HG02840 (cell line): ENCODE results near the gene PTHLH.

Source experiments
- ATAC-seq: cut with Tn5 transposase; IDR thresholded peaks from one replicate; pipeline ENCODE4 v1.9.1; 2021; ENCODE audit warnings: mild to moderate bottlenecking, moderate library complexity, moderate number of reproducible peaks; ENCODE audit not compliant: unreplicated experiment, low FRiP score

The PTHLH gene

DNA sequence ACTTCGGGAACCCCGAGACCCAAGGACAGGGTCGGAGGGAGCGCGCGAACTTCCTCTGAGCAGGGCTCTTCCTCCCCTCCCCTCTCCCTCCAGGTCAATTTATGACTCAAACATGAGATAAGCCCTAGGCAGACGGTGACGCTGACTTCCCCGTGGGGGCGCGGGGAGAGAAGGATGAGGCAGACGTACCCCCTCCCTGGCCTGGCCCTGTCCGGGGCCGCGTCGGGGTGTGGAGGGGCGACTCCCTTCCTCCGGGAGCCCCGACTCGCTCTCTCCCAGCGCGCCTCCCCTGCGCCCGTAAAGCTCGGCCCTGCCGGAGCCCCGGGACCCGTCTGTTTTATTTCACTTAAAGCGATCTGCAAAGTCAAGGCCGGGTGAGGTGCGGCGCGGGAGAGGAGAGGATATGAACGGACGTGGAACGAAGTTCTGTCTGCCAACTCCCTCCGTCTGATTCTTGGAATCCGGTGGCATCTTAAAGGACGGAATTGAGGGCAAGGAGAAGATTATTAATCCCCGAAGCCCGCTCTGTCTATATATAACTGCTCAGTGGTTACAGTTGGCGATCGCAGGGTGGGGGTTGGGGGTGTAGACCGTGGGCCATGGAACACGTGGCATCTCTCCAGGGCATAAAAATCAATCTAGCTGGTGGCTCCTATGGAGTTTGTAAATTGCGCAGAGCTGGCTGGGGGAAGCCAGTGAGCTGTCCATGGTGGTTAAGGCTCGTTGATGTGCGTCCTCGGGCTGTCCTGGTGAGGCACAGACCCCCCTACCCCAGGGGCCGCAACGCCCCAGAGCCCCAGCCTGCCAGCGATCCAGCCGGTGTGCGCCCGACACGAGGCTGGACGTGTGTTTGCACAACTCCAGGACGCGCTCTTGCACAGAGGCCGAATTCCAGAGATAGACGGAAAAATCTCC, 2.9 kb upstream of the PTHLH start:
- no peak for ATAC-seq

- ATAC-seq: no peak
Observed at GRCh38 chr12:27974735-27975221, 2.2 kb upstream of the PTHLH start.

DNA sequence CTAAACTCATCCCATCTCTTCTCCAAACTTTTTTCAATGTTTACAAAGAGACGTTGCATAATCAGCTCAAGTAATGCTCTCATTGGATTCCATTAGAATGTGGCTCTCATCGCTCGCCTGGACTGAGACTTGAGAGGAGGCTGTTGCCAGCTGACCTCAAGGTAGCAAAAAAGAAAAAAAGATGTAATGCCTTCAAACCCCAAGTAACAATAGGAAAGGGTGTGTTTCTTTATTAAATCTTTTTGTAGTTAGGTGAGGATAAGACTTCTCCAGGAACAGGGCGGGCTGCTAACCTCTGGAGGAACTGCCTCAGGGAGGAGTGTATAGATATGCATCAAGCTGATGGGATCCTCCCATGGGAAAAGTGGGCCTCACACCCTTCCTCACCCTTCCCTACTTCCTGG, 956 bp upstream of the PTHLH start:
- ATAC-seq: no peak

- no peak for ATAC-seq
Observed at GRCh38 chr12:27971606-27972005, 927 bp downstream of the PTHLH start.

DNA sequence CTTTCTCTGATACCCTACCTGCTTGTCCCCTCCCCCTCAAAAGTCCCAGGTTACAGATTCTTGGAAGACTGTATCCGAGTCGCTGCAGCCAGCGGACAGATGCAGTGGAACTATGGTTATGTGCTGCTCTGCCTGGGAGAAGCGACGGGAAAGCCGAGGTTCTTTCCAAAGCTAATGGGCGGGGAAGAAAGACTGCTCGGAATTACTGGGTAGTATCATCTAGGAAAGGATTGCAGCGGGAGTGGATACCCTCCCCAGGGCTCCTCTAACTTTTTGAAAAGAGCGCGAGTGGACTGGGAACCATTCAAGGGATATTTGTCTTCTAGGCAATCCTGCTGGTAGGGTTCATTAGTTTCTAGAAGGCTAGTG, 1.4 kb downstream of the PTHLH start:
- no peak for ATAC-seq

GRCh38 chr12:27970401-27971120, 2.0 kb downstream of the PTHLH start:
- ATAC-seq: no peak

DNA sequence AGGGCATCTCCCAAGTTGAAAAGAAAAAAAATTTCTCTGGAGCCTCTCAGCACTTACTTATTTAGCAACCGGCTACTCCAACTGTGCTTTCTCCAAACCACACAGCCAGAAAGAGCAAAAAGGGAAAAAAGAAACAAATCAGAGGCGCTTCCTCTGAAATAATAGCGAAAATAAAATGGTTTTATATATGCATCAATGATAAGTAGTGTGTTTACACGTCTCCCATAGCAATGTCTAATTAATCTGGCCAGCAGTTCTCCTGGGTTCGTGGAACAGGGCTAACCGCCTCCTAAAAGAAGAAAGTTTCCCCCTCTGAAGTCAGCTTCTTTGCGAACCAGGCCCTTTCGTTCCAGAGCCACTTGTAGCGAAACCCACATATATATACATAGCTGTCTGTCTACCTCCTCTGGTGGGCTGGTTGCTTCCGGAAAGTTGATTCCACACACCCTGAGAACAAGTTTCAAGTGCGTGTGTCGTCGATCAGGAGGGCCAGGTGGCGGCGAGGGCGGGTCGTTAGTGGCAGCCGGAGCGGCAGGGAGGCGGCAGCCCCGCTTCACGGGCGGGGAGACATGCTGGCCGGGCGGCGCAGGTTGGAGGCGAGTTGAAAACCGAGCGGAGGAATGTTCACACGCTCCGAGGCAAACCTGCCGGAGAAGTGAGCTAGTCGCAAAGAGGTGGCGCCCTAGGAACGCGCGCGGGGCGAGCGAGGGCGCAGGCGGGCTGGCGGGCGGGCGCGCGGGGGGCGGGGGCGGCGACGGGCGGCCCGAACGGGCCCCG, 2.7 kb downstream of the PTHLH start:
- ATAC-seq: peak; percentile 80

GRCh38 chr12:27968972-27969623, 3.4 kb downstream of the PTHLH start:
- no peak for ATAC-seq

GRCh38 chr12:27967551-27968054, 4.9 kb downstream of the PTHLH start:
- ATAC-seq: no peak

DNA sequence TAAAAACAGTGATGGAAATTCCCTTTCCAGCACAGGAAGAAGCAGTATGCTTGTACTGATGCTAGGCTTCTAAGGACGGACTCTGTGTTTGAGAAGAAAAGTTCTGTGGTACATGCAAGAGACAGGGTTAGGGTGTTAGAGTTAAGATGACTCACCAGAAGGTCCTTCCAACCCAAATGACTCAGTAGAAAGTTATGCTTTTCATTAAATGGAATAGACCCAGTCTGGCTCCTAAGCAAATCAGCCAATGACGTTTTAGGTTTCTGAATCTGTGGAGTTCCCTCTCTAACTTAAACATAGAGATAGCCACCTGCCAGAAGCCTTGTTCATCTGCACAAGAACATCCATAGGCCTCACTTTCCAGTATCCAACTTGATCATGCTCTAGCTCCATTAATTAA, 5.7 kb downstream of the PTHLH start:
- no peak for ATAC-seq

- ATAC-seq: no peak
Observed at GRCh38 chr12:27965966-27966365, 6.6 kb downstream of the PTHLH start.

DNA sequence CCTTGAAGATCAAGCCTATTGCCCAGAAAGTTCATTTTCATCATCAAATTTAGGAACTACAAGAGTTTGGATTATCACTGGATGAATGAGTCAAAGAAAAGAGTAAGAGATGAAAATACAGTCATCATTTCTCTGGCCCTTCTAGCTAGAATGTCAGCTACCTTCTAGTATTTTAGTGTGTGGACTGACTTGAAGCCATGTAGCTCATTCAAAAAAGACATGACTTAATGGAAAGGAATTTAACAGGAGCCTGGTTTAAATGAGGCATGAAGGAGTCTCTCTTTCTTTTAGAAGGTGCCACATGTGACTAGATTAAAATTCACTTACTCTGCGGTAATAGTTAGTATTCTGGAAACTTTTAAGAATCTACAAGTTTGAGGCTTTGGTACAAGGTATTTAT, 7.1 kb downstream of the PTHLH start:
- ATAC-seq: no peak

- no peak for ATAC-seq
Observed at GRCh38 chr12:27964123-27964522, 8.4 kb downstream of the PTHLH start.

GRCh38 chr12:27960821-27961220, 11.7 kb downstream of the PTHLH start:
- ATAC-seq: no peak

DNA sequence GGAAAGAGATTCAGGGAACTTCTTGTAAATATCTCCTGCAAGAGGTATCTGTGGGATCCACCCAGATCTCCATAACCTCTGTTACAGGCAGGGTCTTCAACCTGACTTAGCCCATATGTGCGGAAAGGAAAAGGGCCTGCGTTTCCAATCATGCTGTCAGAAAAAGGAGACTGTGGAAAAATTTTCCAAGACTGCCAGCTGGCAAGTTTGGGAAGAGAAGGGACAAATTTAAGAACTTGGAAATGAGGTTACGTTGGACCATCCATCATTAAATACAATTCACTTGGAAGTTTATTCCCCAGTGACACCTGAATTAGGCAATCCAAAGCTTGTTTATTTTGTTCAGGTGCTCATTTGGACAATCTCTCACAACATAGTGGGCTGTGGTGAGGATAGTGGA, 13.9 kb downstream of the PTHLH start:
- no peak for ATAC-seq

- ATAC-seq: no peak
Observed at GRCh38 chr12:27957366-27957765, 15.2 kb downstream of the PTHLH start.

- ATAC-seq: no peak
Observed at GRCh38 chr12:27953817-27954216, 18.7 kb downstream of the PTHLH start.

- ATAC-seq: no peak
Observed at GRCh38 chr12:27953348-27953747, 19.2 kb downstream of the PTHLH start.

GRCh38 chr12:27952510-27952909, 20.0 kb downstream of the PTHLH start:
- no peak for ATAC-seq

DNA sequence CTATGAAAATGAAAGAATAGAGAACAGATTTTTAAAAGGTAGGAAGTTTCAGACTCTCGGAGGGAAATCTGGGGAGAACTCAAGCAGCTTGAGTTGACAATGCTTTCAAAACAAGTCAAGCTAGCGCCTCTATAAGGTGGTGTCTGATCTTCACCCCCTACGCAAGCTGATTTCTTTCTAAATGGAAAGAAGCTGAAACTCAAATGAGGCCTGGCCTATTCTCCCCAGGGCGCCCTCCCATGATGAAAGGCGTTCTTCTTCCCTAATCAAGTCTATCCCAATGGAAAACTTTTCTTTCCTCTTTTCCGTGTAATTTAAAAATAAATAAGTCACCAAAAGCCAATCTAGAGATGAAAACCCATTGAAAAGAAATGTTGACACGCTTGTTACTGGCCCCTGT, 20.6 kb downstream of the PTHLH start:
- no peak for ATAC-seq
